Activated T-cell treated with anti-CD3 and anti-CD28 coated beads, Interleukin-2, amount 50 U/mL, for 24 hours (primary cell): ENCODE data around the gene NT5DC4.
A peak's percentile ranks its signal among the peaks of the same experiment; 100 is the strongest.

ENCODE experiments used
- DNase-seq: peaks from one replicate; pipeline ENCODE4 v3.0.0-alpha.2; 2020
- H3K27ac Mint-ChIP-seq: 2 replicates; pipeline ENCODE4 v1.8.0; 2020; ENCODE audit warnings: mild to moderate bottlenecking, mixed read lengths
- H3K27me3 Mint-ChIP-seq: 2 replicates; pipeline ENCODE4 v1.8.0; 2020; ENCODE audit warnings: mixed read lengths
- H3K36me3 Mint-ChIP-seq: 2 replicates; pipeline ENCODE4 v1.8.0; 2020; ENCODE audit warnings: low read depth, mixed read lengths
- H3K4me1 Mint-ChIP-seq: 2 replicates; pipeline ENCODE4 v1.8.0; 2020; ENCODE audit warnings: low read depth, mixed read lengths
- H3K4me3 Mint-ChIP-seq: 2 replicates; pipeline ENCODE4 v1.8.0; 2020; ENCODE audit warnings: mild to moderate bottlenecking, moderate library complexity, mixed read lengths
- H3K9me3 Mint-ChIP-seq: 2 replicates; pipeline ENCODE4 v1.8.0; 2020; ENCODE audit warnings: mixed read lengths

Gene NT5DC4

DNA sequence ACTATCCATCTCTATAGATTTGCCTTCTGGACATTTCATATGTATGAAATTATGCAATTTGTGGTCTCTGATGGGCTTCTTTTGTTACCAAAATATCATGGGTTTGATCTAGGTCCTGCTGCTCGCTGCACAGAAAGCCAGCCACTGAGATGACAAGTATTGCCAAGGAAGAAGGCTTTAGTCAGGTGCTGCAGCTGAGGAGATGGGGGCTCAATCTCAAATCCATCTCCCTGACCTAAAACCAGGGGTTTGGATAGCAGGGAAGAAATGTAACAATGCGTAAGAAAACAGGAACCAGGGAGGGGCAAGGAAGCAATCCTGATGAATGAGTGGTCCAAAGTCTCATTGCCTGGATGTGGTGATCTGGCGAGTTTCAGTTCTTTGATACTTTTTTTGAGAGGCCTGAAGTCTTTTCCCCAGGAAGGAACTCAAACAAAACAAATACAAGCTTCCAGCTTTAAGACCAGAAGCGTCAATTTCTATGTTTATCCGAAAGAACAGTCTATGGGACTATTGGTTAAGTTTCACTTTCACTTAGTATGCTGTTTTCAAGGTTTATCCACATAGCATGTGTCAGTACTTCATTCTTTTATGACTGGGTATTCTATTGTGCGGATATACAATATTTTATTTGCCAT, 47.0 kb downstream of the NT5DC4 start:
- H3K36me3 Mint-ChIP-seq = peaks cover 9% of the 10 kb centered on the region
- no peak for DNase-seq
- peaks cover 4% of the 10 kb centered on the region for H3K27me3 Mint-ChIP-seq
- no peak overlapping the region for H3K4me3 Mint-ChIP-seq
- no peak overlapping the region for H3K27ac Mint-ChIP-seq
- no peaks in the 10 kb centered on the region for H3K9me3 Mint-ChIP-seq
- H3K4me1 Mint-ChIP-seq = peaks cover 25% of the 10 kb centered on the region

DNA sequence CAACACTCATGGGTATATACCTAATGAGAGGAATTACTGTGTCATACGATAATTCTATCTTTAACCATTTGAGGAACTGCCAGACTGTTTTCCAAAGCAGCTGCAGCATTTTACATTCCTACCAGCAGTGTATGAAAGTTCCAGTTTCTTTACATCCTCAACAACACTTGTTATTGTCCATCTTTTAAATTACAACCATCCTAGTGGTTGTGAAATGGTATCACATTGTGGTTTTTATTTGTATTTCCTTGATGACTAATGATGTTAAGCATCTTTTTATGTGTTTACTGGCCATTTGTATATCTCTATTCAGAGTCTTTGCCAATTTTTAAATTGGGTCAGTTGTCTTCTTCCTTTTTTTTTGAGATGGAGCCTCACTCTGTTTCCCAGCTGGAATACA, 47.6 kb downstream of the NT5DC4 start:
- Mint-ChIP-seq H3K4me1 (peaks cover 22% of the 10 kb centered on the region), H3K4me3 (no peak overlapping the region), H3K27ac (no peak overlapping the region)

DNA sequence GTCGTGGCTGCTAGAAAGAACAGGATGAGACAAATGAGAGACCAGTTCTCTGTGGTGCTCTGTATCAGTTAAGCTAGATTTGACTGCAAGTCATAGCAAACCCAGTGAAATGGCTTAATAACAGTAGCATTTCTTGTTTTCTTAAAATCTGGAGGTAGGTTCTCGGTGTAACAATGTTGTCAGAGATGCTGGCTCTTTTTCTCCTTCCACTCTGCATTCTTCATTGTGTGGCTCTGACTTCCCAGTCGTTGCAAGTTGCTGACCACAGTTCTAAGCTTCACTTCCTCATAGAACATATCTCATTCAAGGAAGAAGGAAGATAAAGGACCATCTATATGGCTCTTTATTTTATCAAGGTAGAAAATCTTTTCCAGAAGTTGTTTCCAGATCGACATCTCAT, 51.5 kb downstream of the NT5DC4 start:
- no peak for DNase-seq
- Mint-ChIP-seq H3K36me3 (no peaks in the 10 kb centered on the region), H3K27ac (no peak overlapping the region), H3K4me3 (no peak overlapping the region), H3K9me3 (no peaks in the 10 kb centered on the region), H3K4me1 (peaks cover 17% of the 10 kb centered on the region), H3K27me3 (peaks cover 9% of the 10 kb centered on the region)

More for the DNA sequence above, 47.6 kb downstream of the NT5DC4 start:
- Mint-ChIP-seq H3K9me3 (no peaks in the 10 kb centered on the region), H3K36me3 (peaks cover 9% of the 10 kb centered on the region), H3K27me3 (peaks cover 4% of the 10 kb centered on the region)
- no peak for DNase-seq

DNA sequence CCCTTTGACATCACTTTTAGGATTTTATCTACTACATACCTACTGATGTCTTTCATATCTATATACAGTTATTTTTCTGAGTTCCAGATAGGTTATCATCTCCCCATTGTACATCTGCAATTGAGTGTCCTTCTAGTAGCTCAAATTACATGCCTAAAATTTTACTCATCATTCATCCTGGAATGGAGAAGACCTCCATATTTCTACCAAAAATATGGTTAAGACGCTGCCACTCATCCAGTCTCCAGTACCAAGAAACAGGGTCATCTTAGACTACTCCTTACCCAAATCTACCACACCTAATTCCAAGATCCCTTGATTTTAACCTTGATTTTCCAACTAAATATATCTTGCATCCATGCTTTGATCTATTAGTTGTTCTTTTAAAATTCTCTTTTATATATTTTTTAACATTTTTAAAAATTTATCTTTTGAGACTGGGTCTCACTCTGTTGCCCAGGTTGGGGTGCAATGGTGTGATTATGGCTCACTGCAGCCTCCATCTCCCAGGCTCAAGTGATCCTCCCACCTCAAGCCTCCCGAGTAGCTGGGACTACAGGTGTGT, 52.2 kb downstream of the NT5DC4 start:
- H3K36me3 Mint-ChIP-seq = no peaks in the 10 kb centered on the region
- no peak for DNase-seq
- H3K27ac Mint-ChIP-seq = no peak overlapping the region
- H3K4me3 Mint-ChIP-seq = no peak overlapping the region
- H3K9me3 Mint-ChIP-seq = no peaks in the 10 kb centered on the region
- H3K4me1 Mint-ChIP-seq = peaks cover 15% of the 10 kb centered on the region
- peaks cover 15% of the 10 kb centered on the region for H3K27me3 Mint-ChIP-seq

DNA sequence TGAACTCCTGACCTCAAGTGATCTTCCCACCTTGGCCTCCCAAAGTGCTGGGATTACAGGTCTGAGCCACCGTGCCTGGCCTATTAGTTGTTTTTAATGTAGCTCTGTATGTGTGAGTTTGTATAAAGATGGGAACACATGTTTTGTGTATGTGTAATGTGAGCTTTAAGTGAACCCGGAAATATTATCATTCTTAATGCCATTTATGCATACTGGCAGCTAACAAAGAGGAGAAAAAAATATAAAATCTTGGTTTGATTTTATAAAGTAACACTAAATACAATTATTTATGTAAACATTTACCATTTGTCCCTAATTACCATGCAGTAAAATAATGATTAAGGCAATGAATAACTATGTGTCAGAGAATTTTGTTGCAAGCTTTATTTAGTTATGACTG, 52.7 kb downstream of the NT5DC4 start:
- peaks cover 15% of the 10 kb centered on the region for H3K27me3 Mint-ChIP-seq
- DNase-seq = no peak
- peaks cover 11% of the 10 kb centered on the region for H3K4me1 Mint-ChIP-seq

DNA sequence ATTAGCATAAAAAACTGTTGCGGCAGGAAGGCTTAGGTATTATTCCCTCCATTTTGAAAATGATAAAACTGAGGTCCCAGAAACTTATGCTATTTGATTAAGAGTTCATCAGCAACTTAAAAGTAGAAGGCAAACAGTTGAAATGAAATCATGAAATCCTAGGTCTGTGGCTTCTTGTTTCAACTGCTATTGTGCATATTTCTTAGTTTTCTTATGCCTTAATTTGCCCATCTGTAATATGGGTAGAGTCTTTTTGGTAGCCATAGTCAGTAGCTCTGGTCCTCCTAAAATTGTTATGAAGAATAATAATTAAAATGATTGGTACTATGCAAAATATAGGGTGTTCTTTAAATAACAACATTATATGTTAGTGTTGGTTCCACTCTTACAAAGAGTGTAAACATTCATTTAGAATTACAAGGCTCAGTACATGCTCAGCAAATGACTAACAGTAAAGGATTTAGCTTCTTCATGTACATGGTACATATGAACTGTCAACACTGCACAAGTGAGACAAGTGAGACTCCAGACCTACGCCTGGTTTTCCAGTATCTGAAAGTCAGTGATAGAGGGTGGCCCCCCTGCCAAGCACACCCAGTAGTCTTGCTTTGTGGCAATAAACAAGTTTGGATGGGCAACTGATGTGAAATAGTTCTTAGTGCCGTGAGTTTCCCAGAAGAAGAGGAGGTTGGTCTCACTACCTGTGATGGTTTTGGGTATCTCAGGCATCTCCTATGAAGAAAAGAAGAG, 53.9 kb downstream of the NT5DC4 start:
- H3K4me1 Mint-ChIP-seq = peaks cover 11% of the 10 kb centered on the region
- no peak overlapping the region for H3K4me3 Mint-ChIP-seq
- peaks cover 21% of the 10 kb centered on the region for H3K27me3 Mint-ChIP-seq
- no peaks in the 10 kb centered on the region for H3K36me3 Mint-ChIP-seq
- H3K27ac Mint-ChIP-seq = no peak overlapping the region
- DNase-seq = no peak
- no peaks in the 10 kb centered on the region for H3K9me3 Mint-ChIP-seq

More for the DNA sequence above, 52.7 kb downstream of the NT5DC4 start:
- Mint-ChIP-seq H3K27ac (no peak overlapping the region), H3K9me3 (no peaks in the 10 kb centered on the region), H3K4me3 (no peak overlapping the region), H3K36me3 (no peaks in the 10 kb centered on the region)

DNA sequence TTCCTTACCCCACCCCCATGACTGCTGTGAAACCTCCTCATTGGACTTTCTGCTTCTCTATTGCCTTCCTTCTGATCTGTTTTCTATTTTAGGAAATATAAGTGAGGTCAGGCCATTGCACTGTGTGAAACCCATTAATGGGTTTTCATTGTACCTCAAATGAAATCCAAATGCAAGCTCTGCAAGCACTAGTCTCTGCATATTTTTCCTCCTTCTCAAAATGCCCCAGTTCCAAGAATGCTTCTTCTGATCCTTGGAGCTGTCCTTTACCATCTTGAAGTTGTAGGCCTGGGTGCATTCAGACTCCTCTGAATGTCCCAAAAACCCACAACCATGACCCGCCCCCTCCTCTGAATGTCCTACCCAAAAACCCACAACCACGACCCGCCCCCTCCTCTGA, 55.3 kb downstream of the NT5DC4 start:
- Mint-ChIP-seq H3K4me1 (peaks cover 11% of the 10 kb centered on the region), H3K27me3 (peaks cover 21% of the 10 kb centered on the region), H3K27ac (no peak overlapping the region), H3K36me3 (no peaks in the 10 kb centered on the region), H3K9me3 (no peaks in the 10 kb centered on the region), H3K4me3 (no peak overlapping the region)
- no peak for DNase-seq

DNA sequence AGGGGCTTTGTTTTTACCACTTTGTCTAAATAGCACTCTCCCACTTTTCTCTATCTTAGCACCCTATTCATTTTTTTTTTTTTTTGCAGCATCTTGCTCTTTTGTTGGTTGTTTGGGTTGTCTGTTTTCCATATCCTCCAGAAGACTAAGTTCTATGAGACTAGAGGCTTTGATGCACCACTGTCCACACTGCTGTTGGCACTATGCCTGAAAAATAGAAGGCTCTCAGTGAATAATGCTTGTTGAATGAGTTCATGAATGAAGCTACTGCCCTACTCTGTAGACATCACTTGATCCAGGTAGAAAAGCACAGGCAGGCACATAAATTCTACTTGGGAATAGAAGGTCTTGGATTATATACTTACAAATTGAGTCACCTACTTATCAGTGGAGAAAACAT, 56.2 kb downstream of the NT5DC4 start:
- Mint-ChIP-seq H3K36me3 (no peaks in the 10 kb centered on the region), H3K4me3 (no peak overlapping the region), H3K27ac (peak overlapping the region; percentile 48), H3K4me1 (peaks cover 11% of the 10 kb centered on the region), H3K27me3 (peaks cover 21% of the 10 kb centered on the region), H3K9me3 (no peaks in the 10 kb centered on the region)
- no peak for DNase-seq

DNA sequence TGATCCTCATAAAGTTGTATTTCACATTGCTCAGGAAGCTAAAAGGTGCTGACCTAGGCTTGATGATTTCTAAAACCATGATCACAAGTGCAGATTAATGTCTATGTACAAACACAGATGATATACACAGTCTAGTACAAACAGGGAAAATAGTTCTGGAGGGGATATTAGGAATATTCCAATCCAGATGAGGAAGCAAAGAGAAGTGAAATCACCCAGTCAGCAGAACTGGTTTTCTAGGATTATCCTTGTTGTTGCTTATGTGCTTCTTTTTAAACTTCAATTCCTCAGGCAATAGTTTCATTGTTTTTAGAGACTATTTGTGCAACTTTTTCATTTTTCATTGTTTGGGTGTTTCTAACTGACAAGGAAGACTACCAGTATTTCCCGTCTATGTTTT, 58.8 kb downstream of the NT5DC4 start:
- Mint-ChIP-seq H3K36me3 (no peaks in the 10 kb centered on the region), H3K27ac (no peak overlapping the region), H3K4me1 (peaks cover 17% of the 10 kb centered on the region), H3K4me3 (no peak overlapping the region), H3K27me3 (peaks cover 30% of the 10 kb centered on the region), H3K9me3 (no peaks in the 10 kb centered on the region)
- DNase-seq = no peak

DNA sequence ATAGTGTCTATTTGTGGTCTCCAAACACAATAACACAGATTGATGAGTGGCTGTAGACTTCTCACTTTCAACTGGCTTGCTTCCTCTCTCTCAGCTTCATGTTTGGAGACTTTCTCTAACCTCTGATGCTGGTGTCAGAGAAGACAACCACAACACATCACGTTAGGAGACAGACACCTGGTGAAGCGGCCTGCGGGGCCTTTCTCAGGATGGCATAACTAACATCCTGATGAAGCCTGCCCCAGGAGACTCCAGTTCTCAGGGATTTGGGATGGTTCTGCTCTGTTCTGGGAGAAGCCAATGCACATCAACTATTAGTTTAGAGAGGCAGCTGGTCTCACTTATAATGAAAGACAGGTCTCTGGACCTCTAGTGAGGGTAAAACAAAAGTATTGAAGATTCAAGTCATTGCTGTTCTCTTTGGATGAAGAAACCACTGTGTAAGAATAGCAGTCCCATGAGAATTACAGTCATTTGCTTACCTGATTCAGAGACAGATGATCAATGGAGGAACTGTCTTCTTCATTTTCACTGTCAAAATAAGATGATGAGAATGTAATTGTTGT, 61.5 kb downstream of the NT5DC4 start:
- Mint-ChIP-seq H3K4me3 (no peak overlapping the region), H3K27me3 (peaks cover 39% of the 10 kb centered on the region), H3K4me1 (peaks cover 8% of the 10 kb centered on the region), H3K9me3 (no peaks in the 10 kb centered on the region), H3K36me3 (no peaks in the 10 kb centered on the region), H3K27ac (no peak overlapping the region)
- DNase-seq = no peak

DNA sequence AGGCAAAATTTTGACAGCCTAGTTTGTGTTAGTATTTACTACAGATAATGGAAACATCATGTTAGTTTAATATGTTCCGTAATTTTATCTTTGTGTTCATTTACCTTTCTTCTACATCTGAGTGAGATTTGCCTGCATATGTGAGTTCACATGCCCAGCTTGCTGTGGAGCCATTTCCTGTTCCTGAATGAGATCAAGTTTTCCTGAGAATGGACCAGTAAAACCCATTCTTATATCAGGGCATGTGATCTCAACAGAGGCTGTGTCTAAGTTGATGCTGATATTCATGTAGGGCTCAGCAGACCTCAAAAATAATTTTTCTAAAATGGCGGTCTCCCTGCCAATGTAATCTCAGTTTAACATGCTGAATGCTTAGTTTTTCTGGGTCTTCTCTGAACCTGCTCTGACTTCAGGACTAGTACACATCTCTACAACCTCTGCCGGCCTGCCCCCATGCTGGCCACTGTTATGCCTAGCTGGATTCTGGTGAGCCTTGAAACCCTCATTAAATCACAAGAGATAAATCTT, 62.4 kb downstream of the NT5DC4 start:
- Mint-ChIP-seq H3K9me3 (no peaks in the 10 kb centered on the region), H3K27ac (no peak overlapping the region), H3K27me3 (peaks cover 33% of the 10 kb centered on the region), H3K4me1 (peaks cover 6% of the 10 kb centered on the region), H3K36me3 (no peaks in the 10 kb centered on the region), H3K4me3 (peak overlapping the region; percentile 13)
- DNase-seq = no peak

DNA sequence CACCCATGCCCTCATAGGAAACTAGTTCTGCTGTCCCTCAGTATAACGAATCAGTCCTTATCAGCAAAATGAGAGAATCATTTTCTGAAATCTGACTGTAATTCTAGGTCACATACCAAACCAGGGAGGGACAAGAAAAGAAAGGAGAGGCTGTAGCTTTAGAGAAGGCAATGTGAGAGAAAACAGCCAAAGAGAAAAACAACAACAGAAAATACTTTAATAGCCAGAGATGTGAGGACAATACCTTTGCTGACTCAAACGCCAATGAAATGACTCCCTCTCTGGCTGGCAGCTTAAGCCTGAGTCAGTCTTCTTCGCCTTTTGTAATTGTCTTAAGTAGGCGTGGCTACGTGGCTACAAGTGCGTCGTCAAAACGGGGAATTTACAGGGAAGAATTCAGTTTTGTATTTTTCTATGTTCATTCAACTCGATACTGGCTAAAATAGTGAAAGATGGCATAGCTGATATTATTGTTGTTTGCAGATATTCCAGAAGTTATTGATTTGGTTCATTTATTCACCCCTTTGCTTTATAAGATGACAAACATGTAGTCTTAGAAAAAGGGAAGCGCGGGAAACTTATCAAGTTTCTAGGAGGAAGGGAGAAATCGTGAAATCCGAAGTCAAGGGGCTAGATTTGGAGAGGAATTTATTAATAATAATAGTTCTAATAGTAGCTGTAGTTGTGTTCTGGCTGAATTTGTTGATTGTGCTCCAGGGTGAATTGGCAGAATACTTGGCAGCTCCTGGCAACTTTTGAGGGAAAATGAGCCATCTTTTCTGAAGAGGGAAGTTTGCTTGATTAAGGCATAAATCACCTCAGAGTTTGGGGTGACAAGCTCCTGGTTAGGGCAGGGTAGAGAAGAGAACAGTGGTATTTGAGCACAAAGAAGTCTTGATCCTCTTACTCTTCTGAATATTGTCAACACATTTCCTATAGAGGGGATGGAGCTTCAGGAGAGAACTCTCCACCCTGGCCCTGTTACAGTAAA, 63.7 kb downstream of the NT5DC4 start, which contains the start of gene IL1A:
Gene IL1A (minus strand): TSS at position 295 of the 991 bp plus-strand sequence. CDS start 723 bp downstream, outside the sequence.
- H3K27me3 Mint-ChIP-seq = peaks cover 31% of the 10 kb centered on the region
- H3K9me3 Mint-ChIP-seq = no peaks in the 10 kb centered on the region
- DNase-seq = no peak
- peaks cover 6% of the 10 kb centered on the region for H3K4me1 Mint-ChIP-seq
- H3K36me3 Mint-ChIP-seq = no peaks in the 10 kb centered on the region
- no peak within 1 kb of the TSS for H3K27ac Mint-ChIP-seq
- H3K4me3 Mint-ChIP-seq = peak within 1 kb of the TSS; percentile 13

DNA sequence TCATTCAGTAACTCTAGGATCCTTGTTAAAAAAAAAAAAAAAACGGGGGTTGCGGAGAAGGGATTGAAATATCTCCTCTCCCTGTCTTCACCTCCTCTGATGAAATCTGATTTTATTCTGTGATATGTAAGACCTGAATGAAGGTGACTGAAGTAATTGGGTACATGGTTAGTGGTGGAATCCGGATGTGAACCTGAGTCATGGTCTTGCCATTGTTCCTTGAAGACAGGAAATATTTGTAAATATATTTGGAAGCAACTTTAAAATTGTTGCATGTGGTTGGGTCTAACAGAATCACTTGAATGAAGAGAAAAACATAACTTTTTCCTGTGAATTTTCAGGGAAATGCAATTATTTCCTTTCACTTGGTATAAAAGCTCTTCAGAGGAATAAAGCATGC, 66.5 kb downstream of the NT5DC4 start:
- H3K27me3 Mint-ChIP-seq = peaks cover 31% of the 10 kb centered on the region

More for the DNA sequence above, 66.5 kb downstream of the NT5DC4 start:
- Mint-ChIP-seq H3K4me3 (no peak overlapping the region), H3K36me3 (no peaks in the 10 kb centered on the region), H3K4me1 (peaks cover 6% of the 10 kb centered on the region), H3K27ac (no peak overlapping the region), H3K9me3 (no peaks in the 10 kb centered on the region)
- no peak for DNase-seq
